Measurements from ENCODE around the gene TAF9B. TPM values are rescaled to one million over a fixed set of nuclear protein-coding genes. Genes with fewer than 3 reads are reported as not detected.
"Not testable (repeated sequence)": the region's sequence is repeated elsewhere in the genome, so short reads cannot be mapped to it uniquely, and the experiment has no call there.

The TAF9B gene
- total RNA-seq, 1 donor: 41.5 TPM

DNA sequence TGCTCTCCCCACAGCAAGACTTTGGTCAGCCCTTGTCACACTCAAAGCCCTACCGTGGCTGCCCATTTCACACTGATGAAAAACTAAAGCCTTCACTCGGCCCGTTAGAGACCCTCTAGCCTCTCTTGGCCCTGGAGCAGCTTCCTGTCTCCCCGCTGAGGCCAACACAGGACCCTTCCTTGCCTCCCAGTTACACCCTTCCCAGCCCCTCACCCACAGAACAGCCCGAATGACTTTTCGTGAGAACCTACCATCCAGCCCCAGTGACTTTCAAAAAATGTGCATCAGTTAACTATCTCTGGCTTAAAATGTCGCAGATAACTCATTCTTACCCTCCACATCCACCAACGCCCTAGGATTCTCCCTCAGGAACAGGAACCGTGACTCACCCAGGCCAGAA is 756 bp upstream of the TAF9B start:
- TF ChIP-seq CTCF (IDR thresholded peaks at IDR 0.05; ENCODE audit: insufficient read depth, low read depth, low read length): no peak
- no peak for DNase-seq (ENCODE audit: low read depth)

GRCh38 chrX:78133238-78133960 is 6.1 kb downstream of the TAF9B start:
- no peak overlapping the region for H3K4me3 ChIP-seq (ENCODE audit: low read depth, low read length)
- DNase-seq (ENCODE audit: low read depth): no peak
- TF ChIP-seq CTCF (IDR thresholded peaks at IDR 0.05; ENCODE audit: insufficient read depth, low read depth, low read length): no peak

More for the DNA sequence above, 756 bp upstream of the TAF9B start:
- no peak overlapping the region for H3K4me3 ChIP-seq (ENCODE audit: low read depth, low read length)

- H3K4me3 ChIP-seq (ENCODE audit: low read depth, low read length): no peak overlapping the region
- no peak for TF ChIP-seq CTCF (IDR thresholded peaks at IDR 0.05; ENCODE audit: insufficient read depth, low read depth, low read length)
- no peak for DNase-seq (ENCODE audit: low read depth)
These were observed 8.3 kb downstream of the TAF9B start for GRCh38 chrX:78131117-78131516.

GRCh38 chrX:78130396-78130795 is 9.1 kb downstream of the TAF9B start:
- no peak for TF ChIP-seq CTCF (IDR thresholded peaks at IDR 0.05; ENCODE audit: insufficient read depth, low read depth, low read length)
- H3K4me3 ChIP-seq (ENCODE audit: low read depth, low read length): no peak overlapping the region
- DNase-seq (ENCODE audit: low read depth): no peak

DNA sequence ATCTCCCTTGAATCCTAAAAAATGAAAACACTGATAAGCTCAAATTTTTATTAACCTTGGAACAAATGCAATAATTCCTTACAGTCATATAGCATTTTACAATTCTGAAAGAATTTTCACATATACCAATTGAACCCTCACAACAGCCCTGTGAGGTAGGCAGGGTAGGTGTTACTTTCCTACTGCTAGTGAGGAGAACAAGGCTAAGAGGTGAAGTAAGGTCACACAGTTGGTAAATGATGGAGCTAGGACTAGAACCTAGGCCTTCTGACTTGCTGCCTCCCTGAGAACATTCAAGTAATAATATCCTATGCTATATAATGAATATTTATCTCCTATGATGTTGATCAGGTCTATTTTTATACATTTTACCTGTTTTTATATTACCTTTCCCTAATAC is 9.7 kb downstream of the TAF9B start:
- no peak for DNase-seq (ENCODE audit: low read depth)
- TF ChIP-seq CTCF (IDR thresholded peaks at IDR 0.05; ENCODE audit: insufficient read depth, low read depth, low read length): no peak
- H3K4me3 ChIP-seq (ENCODE audit: low read depth, low read length): no peak overlapping the region

DNA sequence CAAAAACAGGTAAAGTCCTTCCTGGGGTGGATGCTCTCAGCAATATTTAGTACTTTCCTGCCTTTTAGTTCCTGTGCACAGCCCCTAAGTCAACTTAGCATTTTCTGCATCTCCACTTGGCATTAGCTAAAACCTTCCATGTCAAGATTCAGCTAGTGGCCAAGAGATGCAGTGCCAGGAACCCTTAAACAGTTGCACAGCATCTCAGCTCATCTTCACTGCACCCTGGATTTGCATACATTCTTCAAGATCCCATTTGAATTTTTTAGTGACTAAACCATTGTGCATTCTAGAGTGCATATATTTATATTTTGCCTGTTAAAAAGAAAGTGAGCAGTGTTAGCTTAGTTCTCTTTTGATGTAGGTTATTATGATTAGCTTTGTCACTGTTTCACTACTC is 13.7 kb downstream of the TAF9B start:
- H3K4me3 ChIP-seq (ENCODE audit: low read depth, low read length); DNase-seq (ENCODE audit: low read depth): not testable (repeated sequence)

GRCh38 chrX:78125148-78125547 is 14.3 kb downstream of the TAF9B start:
- no peak for DNase-seq (ENCODE audit: low read depth)
- no peak for TF ChIP-seq CTCF (IDR thresholded peaks at IDR 0.05; ENCODE audit: insufficient read depth, low read depth, low read length)
- no peak overlapping the region for H3K4me3 ChIP-seq (ENCODE audit: low read depth, low read length)
